Nephron (organoid): ENCODE data around the gene ASTN2.

ENCODE experiments used
- H3K27ac Mint-ChIP-seq, 3 experiments: 2 replicates each; pipeline ENCODE4 v1.8.0; 2020; ENCODE audit warnings: mixed read lengths in 3 of 3, mild to moderate bottlenecking in 2 of 3, moderate library complexity in 1 of 3
- H3K27me3 Mint-ChIP-seq: 2 replicates; pipeline ENCODE4 v1.8.0; 2021; ENCODE audit warnings: low read depth, mild to moderate bottlenecking, moderate library complexity, mixed read lengths
- H3K36me3 Mint-ChIP-seq: 2 replicates; pipeline ENCODE4 v1.8.0; 2020; ENCODE audit warnings: low read depth, mixed read lengths
- H3K4me1 Mint-ChIP-seq: 2 replicates; pipeline ENCODE4 v1.8.0; 2020; ENCODE audit warnings: mixed read lengths
- H3K4me3 Mint-ChIP-seq, 3 experiments: 2 replicates each; pipeline ENCODE4 v1.8.0; 2020; ENCODE audit warnings: mild to moderate bottlenecking in 3 of 3, mixed read lengths in 3 of 3, moderate library complexity in 2 of 3
- H3K9me3 Mint-ChIP-seq: 2 replicates; pipeline ENCODE4 v1.8.0; 2020; ENCODE audit warnings: mixed read lengths
- CTCF ChIP-seq, 3 experiments: fragments of 200-600 bp; sonication (generic); IDR thresholded peaks; one replicate each; pipeline ENCODE4 v1.5.0; 2021; ENCODE audit warnings: antibody characterized with exemption in 3 of 3; ENCODE audit not compliant: unreplicated experiment in 3 of 3

ASTN2 gene

GRCh38 chr9:116688806-116689485 is 725.9 kb downstream of the ASTN2 start:
- peak overlapping the region; percentile 87 to 92 (median 90) for H3K4me3 Mint-ChIP-seq
- no peak for TF ChIP-seq CTCF (IDR thresholded peaks at IDR 0.05; ENCODE audit: unreplicated experiment in 3 of 3)
- H3K36me3 Mint-ChIP-seq, result peaks cover 12% of the 10 kb centered on the region
- peaks cover 4% of the 10 kb centered on the region for H3K9me3 Mint-ChIP-seq
- peak overlapping the region; percentile 10 to 79 (median 31) for H3K27ac Mint-ChIP-seq
- H3K4me1 Mint-ChIP-seq, result peaks cover 57% of the 10 kb centered on the region
- H3K27me3 Mint-ChIP-seq, result no peaks in the 10 kb centered on the region

- no peaks in the 10 kb centered on the region for H3K27me3 Mint-ChIP-seq
- H3K4me1 Mint-ChIP-seq, result peaks cover 51% of the 10 kb centered on the region
- H3K36me3 Mint-ChIP-seq, result peaks cover 8% of the 10 kb centered on the region
- peak overlapping the region; percentile 31 to 79 (median 46) for H3K27ac Mint-ChIP-seq
- H3K4me3 Mint-ChIP-seq, result peak overlapping the region; percentile 87 to 92 (median 90)
- TF ChIP-seq CTCF (IDR thresholded peaks at IDR 0.05; ENCODE audit: unreplicated experiment in 3 of 3), result no peak
- H3K9me3 Mint-ChIP-seq, result peaks cover 6% of the 10 kb centered on the region
Observed at GRCh38 chr9:116687754-116688135, 727.1 kb downstream of the ASTN2 start.

- Mint-ChIP-seq H3K4me1 (peaks cover 47% of the 10 kb centered on the region), H3K36me3 (peaks cover 8% of the 10 kb centered on the region), H3K27me3 (no peaks in the 10 kb centered on the region), H3K9me3 (peaks cover 6% of the 10 kb centered on the region), H3K4me3 (peak within 1 kb of the TSS; percentile 87 to 92 (median 90)), H3K27ac (peak within 1 kb of the TSS; percentile 46 to 87 (median 73))
- TF ChIP-seq CTCF (IDR thresholded peaks at IDR 0.05; ENCODE audit: unreplicated experiment in 3 of 3), result no peak
Observed at GRCh38 chr9:116687074-116687753, 727.6 kb downstream of the ASTN2 start, which contains the start of gene TRIM32. Gene TRIM32, plus strand, starts transcription at chr9:116687305. Its CDS starts 10,438 bp downstream, at chr9:116697743.

- H3K4me3 Mint-ChIP-seq, result peak overlapping the region; percentile 87 to 92 (median 90)
- peaks cover 6% of the 10 kb centered on the region for H3K9me3 Mint-ChIP-seq
- H3K27ac Mint-ChIP-seq, result peak overlapping the region; percentile 46 to 87 (median 73)
- peaks cover 47% of the 10 kb centered on the region for H3K4me1 Mint-ChIP-seq
- no peak for TF ChIP-seq CTCF (IDR thresholded peaks at IDR 0.05; ENCODE audit: unreplicated experiment in 3 of 3)
- no peaks in the 10 kb centered on the region for H3K27me3 Mint-ChIP-seq
- peaks cover 8% of the 10 kb centered on the region for H3K36me3 Mint-ChIP-seq
Observed at GRCh38 chr9:116686693-116687073, 728.2 kb downstream of the ASTN2 start.

- peaks cover 8% of the 10 kb centered on the region for H3K36me3 Mint-ChIP-seq
- peaks cover 6% of the 10 kb centered on the region for H3K9me3 Mint-ChIP-seq
- peaks cover 47% of the 10 kb centered on the region for H3K4me1 Mint-ChIP-seq
- H3K27me3 Mint-ChIP-seq, result no peaks in the 10 kb centered on the region
- peak overlapping the region; percentile 46 to 87 (median 73) for H3K27ac Mint-ChIP-seq
- H3K4me3 Mint-ChIP-seq, result peak overlapping the region; percentile 87 to 92 (median 90)
- no peak for TF ChIP-seq CTCF (IDR thresholded peaks at IDR 0.05; ENCODE audit: unreplicated experiment in 3 of 3)
Observed at GRCh38 chr9:116686135-116686534, 728.7 kb downstream of the ASTN2 start.
